CD14-positive monocyte (primary cell): ENCODE measurements around the gene FDX2. TPM values are rescaled to one million over a fixed set of nuclear protein-coding genes. Genes with fewer than 3 reads are reported as not detected.

Source experiments
- DNase-seq, 3 donors: peaks; one replicate each; pipeline ENCODE4 v3.0.0-alpha.2; 2011 to 2022
- H2AFZ ChIP-seq: 2 replicates; pipeline ENCODE4 v1.6.0; 2012; ENCODE audit warnings: mild to moderate bottlenecking, low read depth, low read length, inconsistent platforms; ENCODE audit not compliant: insufficient read depth, poor library complexity, severe bottlenecking
- H3K27ac ChIP-seq, 2 donors: 1 replicate in 1 of 2; 2 replicates in 1 of 2; pipeline ENCODE4 v1.5.1; 2012 to 2013; ENCODE audit warnings: low read length in 2 of 2, control low read depth in 1 of 2, inconsistent platforms in 1 of 2, low read depth in 1 of 2, mild to moderate bottlenecking in 1 of 2
- H3K27me3 ChIP-seq, 2 donors: one replicate each; pipeline versions ENCODE4 v1.6.0 to v1.6.1; 2011 to 2013; ENCODE audit warnings: low read length in 2 of 2; ENCODE audit not compliant: control insufficient read depth in 2 of 2, insufficient read depth in 2 of 2
- H3K36me3 ChIP-seq, 2 donors: replicated peaks in 1 of 2; 1 replicate in 1 of 2; 2 replicates in 1 of 2; pipeline versions ENCODE4 v1.5.1 to v1.6.1; 2012 to 2013; ENCODE audit warnings: low read length in 2 of 2, control low read depth in 1 of 2, inconsistent platforms in 1 of 2, mild to moderate bottlenecking in 1 of 2; ENCODE audit not compliant: insufficient read depth in 2 of 2, control insufficient read depth in 1 of 2
- H3K4me1 ChIP-seq, 2 donors: 1 replicate in 1 of 2; 2 replicates in 1 of 2; pipeline versions ENCODE4 v1.5.1 to v1.6.1; 2012 to 2013; ENCODE audit warnings: low read length in 2 of 2, control low read depth in 1 of 2, inconsistent platforms in 1 of 2, mild to moderate bottlenecking in 1 of 2, moderate library complexity in 1 of 2; ENCODE audit not compliant: insufficient read depth in 2 of 2, control insufficient read depth in 1 of 2
- H3K4me2 ChIP-seq: replicated peaks from 2 replicates; pipeline ENCODE3; 2012; ENCODE audit warnings: low read length, moderate library complexity, mild to moderate bottlenecking; ENCODE audit not compliant: poor library complexity, severe bottlenecking; ENCODE audit errors: extremely low read depth
- H3K4me3 ChIP-seq, 3 experiments: fragments of 200-600 bp in 1 of 3; sonication (generic) in 1 of 3; replicated peaks in 1 of 3; 1 replicate in 2 of 3; 2 replicates in 1 of 3; pipeline ENCODE4 v1.5.1; 2011 to 2013; ENCODE audit warnings: low read length in 3 of 3, mild to moderate bottlenecking in 3 of 3, control low read depth in 2 of 3, low read depth in 2 of 3, inconsistent platforms in 1 of 3, moderate library complexity in 1 of 3
- H3K79me2 ChIP-seq: 2 replicates; pipeline ENCODE4 v1.6.0; 2012; ENCODE audit warnings: mild to moderate bottlenecking, control low read depth, inconsistent platforms, low read length, moderate library complexity; ENCODE audit not compliant: insufficient read depth
- H3K9ac ChIP-seq: 2 replicates; pipeline ENCODE4 v1.6.0; 2017; ENCODE audit warnings: low read length, mild to moderate bottlenecking; ENCODE audit not compliant: insufficient read depth, poor library complexity, severe bottlenecking
- H3K9me3 ChIP-seq, 2 donors: replicated peaks in 1 of 2; 1 replicate in 1 of 2; 2 replicates in 1 of 2; pipeline versions ENCODE4 v1.5.1 to v1.6.1; 2012 to 2013; ENCODE audit warnings: low read length in 2 of 2, control low read depth in 1 of 2; ENCODE audit not compliant: control insufficient read depth in 1 of 2, insufficient read depth in 1 of 2
- H4K20me1 ChIP-seq: 2 replicates; pipeline ENCODE4 v1.6.0; 2012; ENCODE audit warnings: mild to moderate bottlenecking, low read length, control low read depth, moderate library complexity; ENCODE audit not compliant: insufficient read depth
- H3K27ac Mint-ChIP-seq, 7 donors: one replicate each; pipeline ENCODE4 v1.8.0; 2020; ENCODE audit warnings: mild to moderate bottlenecking in 7 of 7, mixed read lengths in 7 of 7, moderate library complexity in 6 of 7, inconsistent platforms in 2 of 7
- H3K27me3 Mint-ChIP-seq, 3 donors: one replicate each; pipeline ENCODE4 v1.8.0; 2021 to 2022; ENCODE audit warnings: low read depth in 3 of 3, mild to moderate bottlenecking in 3 of 3, mixed read lengths in 3 of 3, moderate library complexity in 3 of 3, inconsistent platforms in 1 of 3
- H3K36me3 Mint-ChIP-seq, 2 donors: one replicate each; pipeline ENCODE4 v1.8.0; 2020; ENCODE audit warnings: mixed read lengths in 2 of 2, inconsistent platforms in 1 of 2, mild to moderate bottlenecking in 1 of 2
- H3K4me1 Mint-ChIP-seq: one replicate; pipeline ENCODE4 v1.8.0; 2020; ENCODE audit warnings: mild to moderate bottlenecking, mixed read lengths
- H3K4me3 Mint-ChIP-seq, 2 donors: one replicate each; pipeline ENCODE4 v1.8.0; 2020; ENCODE audit warnings: mild to moderate bottlenecking in 2 of 2, mixed read lengths in 2 of 2, moderate library complexity in 1 of 2
- H3K9me3 Mint-ChIP-seq, 7 donors: one replicate each; pipeline ENCODE4 v1.8.0; 2020 to 2022; ENCODE audit warnings: mixed read lengths in 7 of 7, mild to moderate bottlenecking in 6 of 7, moderate library complexity in 6 of 7, inconsistent platforms in 2 of 7
- CTCF ChIP-seq: fragments of 200-600 bp; IDR thresholded peaks from one replicate; pipeline ENCODE4 v1.8.0; 2022; ENCODE audit warnings: antibody characterized with exemption, mild to moderate bottlenecking
- WGBS: methylation state at CpG from one replicate; pipeline ENCODE4 v1.1.5; 2013; ENCODE audit warnings: missing lambda C conversion rate; ENCODE audit not compliant: insufficient coverage; 5-methylcytosine and 5-hydroxymethylcytosine counted together
- intact Hi-C, 2 donors: fragments of 100-400 bp; cut with micrococcal nuclease; formaldehyde crosslinking; loops; one replicate each; pipeline versions ENCODE4 v1.15.0 to v1.15.1; 2023
- polyA plus RNA-seq, 3 donors: library from polyadenylated mRNA; depleted of rRNA in 1 of 3; unstranded in 2 of 3; stranded (reverse) in 1 of 3; fragments of 300-500 nt in 2 of 3; fragments of >200 nt in 1 of 3; fragmentation: Illumina TruSeq in 2 of 3; gene quantifications; 1 replicate in 2 of 3; 2 replicates in 1 of 3; pipeline ENCODE4 v1.2.3, GENCODE V29; 2012 to 2021

The FDX2 gene
- polyA plus RNA-seq, 3 donors = 5.5 to 6.8 (median 6.7) TPM

GRCh38 chr19:10290357-10290875 lies 25.4 kb downstream of the FDX2 start:
- peak overlapping the region in 5 of 7 donors; percentile 17 to 78 (median 64) for H3K27ac Mint-ChIP-seq
- TF ChIP-seq CTCF = no peak
- peaks cover 0 to 48% (median 31%) of the 10 kb centered on the region in 7 donors for H3K9me3 Mint-ChIP-seq
- H2AFZ ChIP-seq = peak overlapping the region; percentile 73
- under 1% methylated on average over 30 of the region's 30 CpGs for WGBS
- H3K27me3 ChIP-seq = peaks cover 32 to 78% of the 10 kb centered on the region in 2 donors
- peaks cover 6 to 22% of the 10 kb centered on the region in 2 donors for H3K9me3 ChIP-seq
- peaks cover 87% of the 10 kb centered on the region for H3K4me1 Mint-ChIP-seq
- H3K9ac ChIP-seq = peak overlapping the region; percentile 33
- peaks cover 22% of the 10 kb centered on the region for H4K20me1 ChIP-seq
- peaks cover 97% of the 10 kb centered on the region in 2 donors for H3K4me1 ChIP-seq
- peaks cover 69 to 84% (median 82%) of the 10 kb centered on the region in 3 donors for H3K27me3 Mint-ChIP-seq
- H3K36me3 ChIP-seq = peaks cover 8% of the 10 kb centered on the region in 2 donors
- DNase-seq = peak in 1 of 3 donors; percentile 35
- H3K4me2 ChIP-seq = peak overlapping the region; percentile 78
- peaks cover 21 to 33% of the 10 kb centered on the region in 2 donors for H3K36me3 Mint-ChIP-seq
- no peak overlapping the region for H3K27ac ChIP-seq
- peak overlapping the region; percentile 75 to 94 for H3K4me3 Mint-ChIP-seq
- no peaks in the 10 kb centered on the region for H3K79me2 ChIP-seq
- H3K4me3 ChIP-seq = peak overlapping the region in 2 of 3 experiments; percentile 29 to 74
- intact Hi-C loops = no loop called here

- H3K4me3 Mint-ChIP-seq = peak within 1 kb of the TSS; percentile 75 to 94
- H3K36me3 ChIP-seq = peaks cover 13% of the 10 kb centered on the region in 2 donors
- peak within 1 kb of the TSS in 2 of 3 experiments; percentile 29 to 74 for H3K4me3 ChIP-seq
- no peak within 1 kb of the TSS for H3K27ac ChIP-seq
- no peak for TF ChIP-seq CTCF
- peak in 1 of 3 donors; percentile 15 for DNase-seq
- H3K27me3 ChIP-seq = peaks cover 32 to 74% of the 10 kb centered on the region in 2 donors
- WGBS = under 1% methylated on average over 40 of the region's 45 CpGs
- peaks cover 95 to 97% of the 10 kb centered on the region in 2 donors for H3K4me1 ChIP-seq
- peaks cover 89% of the 10 kb centered on the region for H3K4me1 Mint-ChIP-seq
- peak within 1 kb of the TSS; percentile 78 for H3K4me2 ChIP-seq
- peak within 1 kb of the TSS in 6 of 7 donors; percentile 17 to 78 (median 60) for H3K27ac Mint-ChIP-seq
- peak within 1 kb of the TSS; percentile 73 for H2AFZ ChIP-seq
- H3K79me2 ChIP-seq = no peaks in the 10 kb centered on the region
- H4K20me1 ChIP-seq = peaks cover 27% of the 10 kb centered on the region
- H3K9ac ChIP-seq = peak within 1 kb of the TSS; percentile 33
- peaks cover 64 to 79% (median 77%) of the 10 kb centered on the region in 3 donors for H3K27me3 Mint-ChIP-seq
- H3K36me3 Mint-ChIP-seq = peaks cover 26 to 38% of the 10 kb centered on the region in 2 donors
- intact Hi-C loops = no loop called here
- H3K9me3 Mint-ChIP-seq = peaks cover 0 to 48% (median 31%) of the 10 kb centered on the region in 7 donors
- peaks cover 6 to 22% of the 10 kb centered on the region in 2 donors for H3K9me3 ChIP-seq
Measured at GRCh38 chr19:10289836-10290356, 25.9 kb downstream of the FDX2 start, which contains the start of gene ICAM5. Gene ICAM5, plus strand, starts transcription at chr19:10289952. Its CDS starts 92 bp downstream, at chr19:10290044.
